ENCODE results near the gene SPATA31C1.

GRCh38 chr9:87880116-87880515 lies 37.6 kb upstream of the SPATA31C1 start:
- TF ChIP-seq CTCF (IDR thresholded peaks at IDR 0.05) (no peak), CHD2 (IDR thresholded peaks at IDR 0.05; ENCODE audit: low read length, partially characterized antibody) (no peak), USF2 (IDR thresholded peaks at IDR 0.05) (no peak), RAD21 (conservative IDR thresholded peaks at IDR 0.05 in 1 of 2, IDR thresholded peaks at IDR 0.05 in 1 of 2) (no peak), EP300 (IDR thresholded peaks at IDR 0.05) (no peak), POLR2A (IDR thresholded peaks at IDR 0.05; ENCODE audit: low read length) (no peak), POLR2AphosphoS2 (conservative IDR thresholded peaks at IDR 0.05; ENCODE audit: low read length) (no peak), PHF8 (IDR thresholded peaks at IDR 0.05; ENCODE audit: borderline replicate concordance, low read depth) (no peak), MAX (IDR thresholded peaks at IDR 0.05) (no peak), RNF2 (IDR thresholded peaks at IDR 0.05; ENCODE audit: borderline replicate concordance, low read depth) (no peak)

Measured in A549 (cell line).